HepG2 (cell line): ENCODE measurements around the gene C1orf226. TPM values are rescaled to one million over a fixed set of nuclear protein-coding genes. Genes with fewer than 3 reads are reported as not detected.

Source experiments
- ATAC-seq: fragments of 200-7000 bp; cut with Tn5 transposase; 3 replicates; pipeline ENCODE4 v1.9.1; 2020; ENCODE audit warnings: mild to moderate bottlenecking, moderate library complexity
- BruUV-seq: library from RNA; stranded (reverse); fragments of 400-500 nt; replicated peaks from 2 replicates; lab custom pipeline; 2021; lab: Mats Ljungman, UMichigan
- CTCF ChIA-PET: fragments of 300-600 bp; formaldehyde crosslinking; extraction: SDS; loops from one replicate; lab custom pipeline; 2021; ENCODE audit warnings: low total read pairs, inconsistent platforms, low intra/inter-chr PET ratio; lab: Yijun Ruan, JAX
- POLR2A ChIA-PET: fragments of 350-600 bp; sonication (Branson Sonifier 250); formaldehyde crosslinking; loops from one replicate; lab custom pipeline; 2020; ENCODE audit warnings: antibody characterized with exemption, inconsistent platforms; lab: Yijun Ruan, JAX
- DNase-seq: peaks from one replicate; pipeline ENCODE4 v3.0.0-alpha.2; 2015; ENCODE audit warnings: low spot score
- FAIRE-seq: peaks from 3 replicates; lab custom pipeline; 2011; peaks lifted over from hg19 to GRCh38; lab: Jason Lieb, UNC
- H2AFZ ChIP-seq: one replicate; pipeline ENCODE4 v1.6.1; 2011; ENCODE audit warnings: low read length, inconsistent platforms
- H3K27ac ChIP-seq: fragments of 300-600 bp; 3 replicates; pipeline ENCODE4 v1.8.0; 2011; ENCODE audit warnings: mixed run types, mild to moderate bottlenecking, mixed read lengths, low read length, inconsistent platforms; ENCODE audit not compliant: insufficient read depth; ENCODE audit errors: extremely low read length
- H3K27me3 ChIP-seq, 2 experiments: fragments of 200-600 bp in 1 of 2; 2 replicates in 1 of 2; 3 replicates in 1 of 2; pipeline versions ENCODE4 v1.6.0 to v1.8.0; 2011; ENCODE audit warnings: low read length in 2 of 2, mild to moderate bottlenecking in 2 of 2, moderate library complexity in 2 of 2, inconsistent platforms in 1 of 2; ENCODE audit not compliant: insufficient read depth in 2 of 2, control insufficient read depth in 1 of 2
- H3K36me3 ChIP-seq, 2 experiments: fragments of 200-600 bp in 1 of 2; replicated peaks in 1 of 2; 2 replicates in 1 of 2; 3 replicates in 1 of 2; pipeline versions ENCODE4 v1.5.1 to v1.8.0; 2011; ENCODE audit warnings: low read length in 2 of 2, inconsistent platforms in 1 of 2; ENCODE audit not compliant: insufficient read depth in 2 of 2, control insufficient read depth in 1 of 2
- H3K4me1 ChIP-seq: 2 replicates; pipeline ENCODE4 v1.5.1; 2012; ENCODE audit warnings: low read length, inconsistent platforms; ENCODE audit not compliant: insufficient read depth
- H3K4me2 ChIP-seq: 2 replicates; pipeline ENCODE4 v1.6.0; 2011; ENCODE audit warnings: low read depth, low read length, inconsistent platforms
- H3K4me3 ChIP-seq, 3 experiments: fragments of 200-600 bp in 1 of 3; sonication (generic), shearing (Covaris generic) in 1 of 3; replicated peaks in 1 of 3; 2 replicates each; pipeline ENCODE4 v1.5.1; 2011 to 2016; ENCODE audit warnings: low read length in 3 of 3, inconsistent platforms in 2 of 3, low read depth in 2 of 3, mild to moderate bottlenecking in 2 of 3, control low read depth in 1 of 3, mixed read lengths in 1 of 3; ENCODE audit not compliant: insufficient read depth in 1 of 3
- H3K79me2 ChIP-seq: one replicate; pipeline ENCODE4 v1.6.1; 2011; ENCODE audit warnings: low read length, inconsistent platforms; ENCODE audit not compliant: insufficient read depth
- H3K9ac ChIP-seq: 2 replicates; pipeline ENCODE4 v1.6.0; 2011; ENCODE audit warnings: mild to moderate bottlenecking, low read depth, low read length, inconsistent platforms; ENCODE audit not compliant: insufficient read depth
- H3K9me3 ChIP-seq: 2 replicates; pipeline ENCODE4 v1.5.1; 2012; ENCODE audit warnings: mild to moderate bottlenecking, low read length
- H4K20me1 ChIP-seq: 2 replicates; pipeline ENCODE4 v1.6.0; 2011; ENCODE audit warnings: inconsistent platforms, mild to moderate bottlenecking, low read length, moderate library complexity; ENCODE audit not compliant: insufficient read depth
- E2F2 ChIP-seq: sonication (generic); formaldehyde crosslinking; IDR thresholded peaks from 2 replicates; pipeline ENCODE4 v1.4.0; 2020; ENCODE audit warnings: missing genetic modification reagents, borderline replicate concordance
- EEA1 ChIP-seq: sonication (generic); formaldehyde crosslinking; IDR thresholded peaks from 2 replicates; pipeline ENCODE4 v1.5.1; 2020; ENCODE audit warnings: mild to moderate bottlenecking, missing genetic modification reagents, borderline replicate concordance
- FOSL1 ChIP-seq: sonication (generic); formaldehyde crosslinking; IDR thresholded peaks from 2 replicates; pipeline ENCODE4 v1.9.0; 2021; ENCODE audit warnings: missing genetic modification reagents, borderline replicate concordance
- FOXK2 ChIP-seq: fragments of 450-650 bp; IDR thresholded peaks from 2 replicates; pipeline ENCODE4 v1.6.1; 2016
- MYC ChIP-seq: sonication (generic); formaldehyde crosslinking; IDR thresholded peaks from 2 replicates; pipeline ENCODE4 v1.9.0; 2021; ENCODE audit warnings: missing genetic modification reagents, borderline replicate concordance
- NFATC3 ChIP-seq: sonication (generic); formaldehyde crosslinking; IDR thresholded peaks from 2 replicates; pipeline ENCODE4 v1.5.1; 2020; ENCODE audit warnings: mild to moderate bottlenecking, missing genetic modification reagents
- NONO ChIP-seq, 2 experiments: fragments of 450-650 bp in 1 of 2; sonication (generic) in 1 of 2; formaldehyde crosslinking in 1 of 2; IDR thresholded peaks in 1 of 2; conservative IDR thresholded peaks in 1 of 2; 2 replicates each; pipeline versions ENCODE4 v1.6.1 to v1.8.0; 2017 to 2022; ENCODE audit warnings: mild to moderate bottlenecking in 1 of 2, missing genetic modification reagents in 1 of 2, moderate library complexity in 1 of 2
- POLR2G ChIP-seq: fragments of 200-400 bp; formaldehyde crosslinking; IDR thresholded peaks from 2 replicates; pipeline ENCODE4 v1.6.1; 2018; ENCODE audit warnings: mild to moderate bottlenecking, low read depth, low read length, moderate library complexity
- SCMH1 ChIP-seq: sonication (generic); formaldehyde crosslinking; IDR thresholded peaks from 2 replicates; pipeline ENCODE4 v1.9.0; 2021; ENCODE audit warnings: missing genetic modification reagents, mild to moderate bottlenecking, borderline replicate concordance
- SIX4 ChIP-seq: sonication (generic); formaldehyde crosslinking; IDR thresholded peaks from 2 replicates; pipeline ENCODE4 v1.4.0; 2020; ENCODE audit warnings: missing genetic modification reagents
- SOX13 ChIP-seq, 3 experiments: fragments of 450-650 bp in 1 of 3; sonication (generic) in 1 of 3; formaldehyde crosslinking in 1 of 3; IDR thresholded peaks in 2 of 3; conservative IDR thresholded peaks in 1 of 3; 2 replicates each; pipeline versions ENCODE4 v1.5.0 to v1.6.1; 2016 to 2020; ENCODE audit warnings: antibody characterized with exemption in 1 of 3, mild to moderate bottlenecking in 1 of 3, missing compliant biosample characterization in 1 of 3, missing genetic modification reagents in 1 of 3, moderate library complexity in 1 of 3
- TBL1XR1 ChIP-seq: fragments of 150-350 bp; IDR thresholded peaks from 2 replicates; pipeline ENCODE4 v1.6.1; 2014; ENCODE audit warnings: borderline replicate concordance, low read length; ENCODE audit not compliant: partially characterized antibody
- TP53 ChIP-seq: sonication (generic); formaldehyde crosslinking; conservative IDR thresholded peaks from 2 replicates; pipeline ENCODE4 v1.4.0; 2020; ENCODE audit warnings: missing genetic modification reagents
- ZFY ChIP-seq: sonication (generic); formaldehyde crosslinking; IDR thresholded peaks from 2 replicates; pipeline ENCODE4 v1.4.0; 2020; ENCODE audit warnings: missing genetic modification reagents
- ZNF329 ChIP-seq: sonication (generic); formaldehyde crosslinking; IDR thresholded peaks from 2 replicates; pipeline ENCODE4 v1.9.0; 2021; ENCODE audit warnings: low read depth, mild to moderate bottlenecking, missing genetic modification reagents
- ZNF34 ChIP-seq: sonication (generic); formaldehyde crosslinking; IDR thresholded peaks from 2 replicates; pipeline ENCODE4 v1.4.0; 2020; ENCODE audit warnings: mild to moderate bottlenecking, missing genetic modification reagents, borderline replicate concordance
- ZNF709 ChIP-seq: sonication (generic); formaldehyde crosslinking; IDR thresholded peaks from 2 replicates; pipeline ENCODE4 v1.5.0; 2020; ENCODE audit warnings: mild to moderate bottlenecking, missing genetic modification reagents
- ZNF773 ChIP-seq: sonication (generic); formaldehyde crosslinking; IDR thresholded peaks from 2 replicates; pipeline ENCODE4 v1.4.0; 2020; ENCODE audit warnings: missing genetic modification reagents, borderline replicate concordance
- WGBS: methylation state at CpG from one replicate; pipeline ENCODE4 v1.1.6; 2017; ENCODE audit warnings: low lambda C conversion rate; 5-methylcytosine and 5-hydroxymethylcytosine counted together
- in situ Hi-C: cut with HindIII; loops from 2 replicates; pipeline ENCODE4 v1.10.0; 2017; ENCODE audit warnings: low pct_unique_long_range_greater_than_20kb; ENCODE audit not compliant: extremely low pct_ligation_motif_present
- intact Hi-C: fragments of 100-400 bp; cut with micrococcal nuclease; formaldehyde crosslinking; loops from one replicate; pipeline ENCODE4 v1.10.0; 2022; ENCODE audit not compliant: unreplicated experiment
- polyA plus RNA-seq, 8 experiments: library from polyadenylated mRNA; depleted of rRNA in 3 of 8; stranded (reverse) in 7 of 8; unstranded in 1 of 8; fragments of >200 nt; fragmentation: Illumina TruSeq in 4 of 8; extraction: Trizol in 4 of 8; gene quantifications; 2 replicates each; pipeline versions ENCODE4 v1.2.1 to v1.2.3, GENCODE V29; 2011 to 2016; ENCODE audit warnings: low read depth in 4 of 8, missing spikeins in 1 of 8, mixed read lengths in 1 of 8; ENCODE audit not compliant: insufficient read depth in 1 of 8
- total RNA-seq, 5 experiments: library from RNA; depleted of rRNA; stranded (reverse); fragments of >200 nt; fragmentation: Illumina TruSeq; extraction: Trizol; gene quantifications; 2 replicates each; pipeline ENCODE4 v1.2.3, GENCODE V29; 2016; ENCODE audit warnings: low read depth in 1 of 5

The C1orf226 gene
- total and polyA plus RNA-seq, 2 of the 13 experiments (the other 11 are each of a cell fraction or from before 2014, with no cell fraction given), result 4.7 to 4.9 TPM

GRCh38 chr1:162373541-162374260 is 7.8 kb upstream of the C1orf226 start:
- H3K36me3 ChIP-seq, result peaks cover 1 to 8% of the 10 kb centered on the region in 2 experiments; a peak in 2 of 5 replicates
- no peaks in the 10 kb centered on the region for H4K20me1 ChIP-seq
- no peak for FAIRE-seq
- ChIA-PET POLR2A (no interaction called here), CTCF (no interaction called here)
- no peak overlapping the region for H3K4me2 ChIP-seq
- no peak for TF ChIP-seq ZFY (CRISPR knock-in tag)
- TF ChIP-seq ZNF709 (CRISPR knock-in tag), result no peak
- TF ChIP-seq POLR2G, result no peak
- no peak for TF ChIP-seq EEA1 (CRISPR knock-in tag)
- TF ChIP-seq TBL1XR1, result no peak
- TF ChIP-seq SIX4 (CRISPR knock-in tag), result no peak
- no peak for TF ChIP-seq NONO (IDR thresholded peaks at IDR 0.05)
- TF ChIP-seq NONO (CRISPR knock-in tag; conservative IDR thresholded peaks at IDR 0.05), result no peak
- no peak for TF ChIP-seq TP53 (CRISPR knock-in tag)
- no peak for TF ChIP-seq E2F2 (CRISPR knock-in tag)
- TF ChIP-seq SOX13 (IDR thresholded peaks at IDR 0.05), result no peak
- TF ChIP-seq SOX13 (CRISPR knock-in tag; conservative IDR thresholded peaks at IDR 0.05 in 1 of 2, IDR thresholded peaks at IDR 0.05 in 1 of 2), result no peak
- no peak for TF ChIP-seq ZNF773 (CRISPR knock-in tag)
- TF ChIP-seq FOXK2, result no peak
- no peak for TF ChIP-seq SCMH1 (CRISPR knock-in tag)
- no peak for TF ChIP-seq FOSL1
- no peak for TF ChIP-seq ZNF34 (CRISPR knock-in tag)
- TF ChIP-seq ZNF329 (CRISPR knock-in tag), result no peak
- no peak for TF ChIP-seq NFATC3 (CRISPR knock-in tag)
- TF ChIP-seq MYC (CRISPR knock-in tag), result no peak
- H3K4me1 ChIP-seq, result peaks cover 10% of the 10 kb centered on the region
- 94% methylated on average over 3 of the region's 8 CpGs for WGBS
- no peaks in the 10 kb centered on the region for H3K79me2 ChIP-seq
- H3K27ac ChIP-seq, result no peak overlapping the region
- no peak overlapping the region for H2AFZ ChIP-seq
- no peak overlapping the region for H3K9ac ChIP-seq
- intact Hi-C loops (no loop called here), in situ Hi-C loops (no loop called here)
- ATAC-seq, result no peak
- no peak for DNase-seq
- BruUV-seq, result no TSS peak
- H3K27me3 ChIP-seq, result no peaks in the 10 kb centered on the region
- H3K4me3 ChIP-seq, result no peak overlapping the region
- H3K9me3 ChIP-seq, result no peaks in the 10 kb centered on the region
